ENCODE results near the gene HID1.

GRCh38 chr17:74921026-74921681 is 51.4 kb downstream of the HID1 start:
- TF ChIP-seq EZH2 (IDR thresholded peaks at IDR 0.05; ENCODE audit: borderline replicate concordance, insufficient read depth, low read depth, low read length, poor library complexity, severe bottlenecking), result no peak
- TF ChIP-seq, protein P1, sequence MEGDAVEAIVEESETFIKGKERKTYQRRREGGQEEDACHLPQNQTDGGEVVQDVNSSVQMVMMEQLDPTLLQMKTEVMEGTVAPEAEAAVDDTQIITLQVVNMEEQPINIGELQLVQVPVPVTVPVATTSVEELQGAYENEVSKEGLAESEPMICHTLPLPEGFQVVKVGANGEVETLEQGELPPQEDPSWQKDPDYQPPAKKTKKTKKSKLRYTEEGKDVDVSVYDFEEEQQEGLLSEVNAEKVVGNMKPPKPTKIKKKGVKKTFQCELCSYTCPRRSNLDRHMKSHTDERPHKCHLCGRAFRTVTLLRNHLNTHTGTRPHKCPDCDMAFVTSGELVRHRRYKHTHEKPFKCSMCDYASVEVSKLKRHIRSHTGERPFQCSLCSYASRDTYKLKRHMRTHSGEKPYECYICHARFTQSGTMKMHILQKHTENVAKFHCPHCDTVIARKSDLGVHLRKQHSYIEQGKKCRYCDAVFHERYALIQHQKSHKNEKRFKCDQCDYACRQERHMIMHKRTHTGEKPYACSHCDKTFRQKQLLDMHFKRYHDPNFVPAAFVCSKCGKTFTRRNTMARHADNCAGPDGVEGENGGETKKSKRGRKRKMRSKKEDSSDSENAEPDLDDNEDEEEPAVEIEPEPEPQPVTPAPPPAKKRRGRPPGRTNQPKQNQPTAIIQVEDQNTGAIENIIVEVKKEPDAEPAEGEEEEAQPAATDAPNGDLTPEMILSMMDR (IDR thresholded peaks at IDR 0.05), result no peak

All from B cell (primary cell).